ENCODE data around the gene PIAS4. TPM values are rescaled to one million over a fixed set of nuclear protein-coding genes. Genes with fewer than 3 reads are reported as not detected.

PIAS4 gene
- total RNA-seq, 1 experiment from 2014 or later = 45.9 TPM

DNA sequence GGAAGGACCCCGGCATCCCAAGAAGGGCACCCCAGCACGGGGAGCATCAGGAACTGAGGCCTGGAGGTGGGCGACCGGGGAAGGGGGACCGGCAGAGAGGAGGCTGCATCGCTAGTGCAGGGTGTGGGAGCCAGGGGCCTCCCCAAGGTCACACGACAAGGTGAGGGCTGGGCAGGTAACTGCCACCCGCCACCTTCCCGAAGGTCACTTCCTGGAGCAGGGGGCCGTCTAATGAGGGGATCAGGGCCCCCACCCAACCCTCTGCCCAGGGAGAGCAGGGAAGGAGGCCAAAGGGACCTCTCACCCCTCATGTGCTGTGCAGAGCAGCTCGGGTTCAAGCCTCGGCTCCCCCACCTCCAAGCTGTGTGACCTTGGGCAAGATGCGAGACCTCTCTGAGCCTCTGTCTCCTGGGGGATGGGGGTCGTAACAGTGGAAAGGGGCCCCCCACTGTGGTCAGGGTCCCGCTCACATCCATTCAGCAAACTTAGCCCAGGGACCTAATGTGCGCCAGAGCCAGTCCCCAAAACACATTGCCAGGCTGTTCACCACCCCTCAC lies 53.2 kb downstream of the PIAS4 start:
- no peaks in the 10 kb centered on the region for H3K9me3 Mint-ChIP-seq
- TF ChIP-seq, protein P1, sequence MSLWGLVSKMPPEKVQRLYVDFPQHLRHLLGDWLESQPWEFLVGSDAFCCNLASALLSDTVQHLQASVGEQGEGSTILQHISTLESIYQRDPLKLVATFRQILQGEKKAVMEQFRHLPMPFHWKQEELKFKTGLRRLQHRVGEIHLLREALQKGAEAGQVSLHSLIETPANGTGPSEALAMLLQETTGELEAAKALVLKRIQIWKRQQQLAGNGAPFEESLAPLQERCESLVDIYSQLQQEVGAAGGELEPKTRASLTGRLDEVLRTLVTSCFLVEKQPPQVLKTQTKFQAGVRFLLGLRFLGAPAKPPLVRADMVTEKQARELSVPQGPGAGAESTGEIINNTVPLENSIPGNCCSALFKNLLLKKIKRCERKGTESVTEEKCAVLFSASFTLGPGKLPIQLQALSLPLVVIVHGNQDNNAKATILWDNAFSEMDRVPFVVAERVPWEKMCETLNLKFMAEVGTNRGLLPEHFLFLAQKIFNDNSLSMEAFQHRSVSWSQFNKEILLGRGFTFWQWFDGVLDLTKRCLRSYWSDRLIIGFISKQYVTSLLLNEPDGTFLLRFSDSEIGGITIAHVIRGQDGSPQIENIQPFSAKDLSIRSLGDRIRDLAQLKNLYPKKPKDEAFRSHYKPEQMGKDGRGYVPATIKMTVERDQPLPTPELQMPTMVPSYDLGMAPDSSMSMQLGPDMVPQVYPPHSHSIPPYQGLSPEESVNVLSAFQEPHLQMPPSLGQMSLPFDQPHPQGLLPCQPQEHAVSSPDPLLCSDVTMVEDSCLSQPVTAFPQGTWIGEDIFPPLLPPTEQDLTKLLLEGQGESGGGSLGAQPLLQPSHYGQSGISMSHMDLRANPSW (CRISPR knock-in tag; conservative IDR thresholded peaks at IDR 0.05; ENCODE audit: low read depth) = no peak
- no peak for TF ChIP-seq CBFB (CRISPR knock-in tag; IDR thresholded peaks at IDR 0.05; ENCODE audit: low read depth)
- TF ChIP-seq JUN (CRISPR knock-in tag; IDR thresholded peaks at IDR 0.05) = no peak
- TF ChIP-seq, protein P2, sequence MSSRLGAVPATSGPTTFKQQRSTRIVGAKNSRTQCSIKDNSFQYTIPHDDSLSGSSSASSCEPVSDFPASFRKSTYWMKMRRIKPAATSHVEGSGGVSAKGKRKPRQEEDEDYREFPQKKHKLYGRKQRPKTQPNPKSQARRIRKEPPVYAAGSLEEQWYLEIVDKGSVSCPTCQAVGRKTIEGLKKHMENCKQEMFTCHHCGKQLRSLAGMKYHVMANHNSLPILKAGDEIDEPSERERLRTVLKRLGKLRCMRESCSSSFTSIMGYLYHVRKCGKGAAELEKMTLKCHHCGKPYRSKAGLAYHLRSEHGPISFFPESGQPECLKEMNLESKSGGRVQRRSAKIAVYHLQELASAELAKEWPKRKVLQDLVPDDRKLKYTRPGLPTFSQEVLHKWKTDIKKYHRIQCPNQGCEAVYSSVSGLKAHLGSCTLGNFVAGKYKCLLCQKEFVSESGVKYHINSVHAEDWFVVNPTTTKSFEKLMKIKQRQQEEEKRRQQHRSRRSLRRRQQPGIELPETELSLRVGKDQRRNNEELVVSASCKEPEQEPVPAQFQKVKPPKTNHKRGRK (CRISPR knock-in tag; IDR thresholded peaks at IDR 0.05; ENCODE audit: borderline replicate concordance) = no peak
- TF ChIP-seq OVOL2 (CRISPR knock-in tag; IDR thresholded peaks at IDR 0.05; ENCODE audit: borderline replicate concordance) = no peak
- peak; percentile 65; the same call in 1 of the 2 replicates for TF ChIP-seq ESRRA (CRISPR knock-in tag; IDR thresholded peaks at IDR 0.05; ENCODE audit: borderline replicate concordance)
- no peak for TF ChIP-seq ZNF396 (CRISPR knock-in tag; IDR thresholded peaks at IDR 0.05; ENCODE audit: borderline replicate concordance)
- no peak for TF ChIP-seq MXD4 (CRISPR knock-in tag; IDR thresholded peaks at IDR 0.05; ENCODE audit: borderline replicate concordance)
- no peak for TF ChIP-seq KAT7 (CRISPR knock-in tag; IDR thresholded peaks at IDR 0.05; ENCODE audit: borderline replicate concordance)
- TF ChIP-seq, protein P3, sequence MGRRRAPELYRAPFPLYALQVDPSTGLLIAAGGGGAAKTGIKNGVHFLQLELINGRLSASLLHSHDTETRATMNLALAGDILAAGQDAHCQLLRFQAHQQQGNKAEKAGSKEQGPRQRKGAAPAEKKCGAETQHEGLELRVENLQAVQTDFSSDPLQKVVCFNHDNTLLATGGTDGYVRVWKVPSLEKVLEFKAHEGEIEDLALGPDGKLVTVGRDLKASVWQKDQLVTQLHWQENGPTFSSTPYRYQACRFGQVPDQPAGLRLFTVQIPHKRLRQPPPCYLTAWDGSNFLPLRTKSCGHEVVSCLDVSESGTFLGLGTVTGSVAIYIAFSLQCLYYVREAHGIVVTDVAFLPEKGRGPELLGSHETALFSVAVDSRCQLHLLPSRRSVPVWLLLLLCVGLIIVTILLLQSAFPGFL (CRISPR knock-in tag; IDR thresholded peaks at IDR 0.05; ENCODE audit: borderline replicate concordance) = no peak
- TF ChIP-seq SOX15 (CRISPR knock-in tag; IDR thresholded peaks at IDR 0.05) = no peak
- TF ChIP-seq NR3C1 (CRISPR knock-in tag; conservative IDR thresholded peaks at IDR 0.05; ENCODE audit: low read depth) = no peak
- TF ChIP-seq, protein P4, sequence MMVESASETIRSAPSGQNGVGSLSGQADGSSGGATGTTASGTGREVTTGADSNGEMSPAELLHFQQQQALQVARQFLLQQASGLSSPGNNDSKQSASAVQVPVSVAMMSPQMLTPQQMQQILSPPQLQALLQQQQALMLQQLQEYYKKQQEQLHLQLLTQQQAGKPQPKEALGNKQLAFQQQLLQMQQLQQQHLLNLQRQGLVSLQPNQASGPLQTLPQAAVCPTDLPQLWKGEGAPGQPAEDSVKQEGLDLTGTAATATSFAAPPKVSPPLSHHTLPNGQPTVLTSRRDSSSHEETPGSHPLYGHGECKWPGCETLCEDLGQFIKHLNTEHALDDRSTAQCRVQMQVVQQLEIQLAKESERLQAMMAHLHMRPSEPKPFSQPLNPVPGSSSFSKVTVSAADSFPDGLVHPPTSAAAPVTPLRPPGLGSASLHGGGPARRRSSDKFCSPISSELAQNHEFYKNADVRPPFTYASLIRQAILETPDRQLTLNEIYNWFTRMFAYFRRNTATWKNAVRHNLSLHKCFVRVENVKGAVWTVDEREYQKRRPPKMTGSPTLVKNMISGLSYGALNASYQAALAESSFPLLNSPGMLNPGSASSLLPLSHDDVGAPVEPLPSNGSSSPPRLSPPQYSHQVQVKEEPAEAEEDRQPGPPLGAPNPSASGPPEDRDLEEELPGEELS (CRISPR knock-in tag; IDR thresholded peaks at IDR 0.05) = peak; percentile 52; the same call in 1 of the 2 replicates
- TF ChIP-seq JAZF1 (CRISPR knock-in tag; IDR thresholded peaks at IDR 0.05) = no peak
- TF ChIP-seq SP1 (CRISPR knock-in tag; conservative IDR thresholded peaks at IDR 0.05) = no peak
- POLR2A ChIA-PET = no interaction called here
- H3K4me3 Mint-ChIP-seq = 0 out of 2 replicates have a peak overlapping the region, but pooled peaks have one; percentile 12
- peaks cover 24% of the 10 kb centered on the region for H3K4me1 Mint-ChIP-seq
- H3K27ac Mint-ChIP-seq = peak overlapping the region; percentile 84; the same call in 1 of the 2 replicates
- H3K36me3 Mint-ChIP-seq = no peaks in the 10 kb centered on the region; the same call in 1 of the 2 replicates
- CTCF ChIA-PET = interaction anchor here (1.3 to 2.1 kb wide), 2 partner anchors 73 to 79 kb away, joined by 5 to 14 read pairs; no protein-coding TSS in a partner anchor
- no peaks in the 10 kb centered on the region for H3K27me3 Mint-ChIP-seq (ENCODE audit: low read depth)
- ATAC-seq (no peak), DNase-seq (ENCODE audit: low spot score) (no peak)

DNA sequence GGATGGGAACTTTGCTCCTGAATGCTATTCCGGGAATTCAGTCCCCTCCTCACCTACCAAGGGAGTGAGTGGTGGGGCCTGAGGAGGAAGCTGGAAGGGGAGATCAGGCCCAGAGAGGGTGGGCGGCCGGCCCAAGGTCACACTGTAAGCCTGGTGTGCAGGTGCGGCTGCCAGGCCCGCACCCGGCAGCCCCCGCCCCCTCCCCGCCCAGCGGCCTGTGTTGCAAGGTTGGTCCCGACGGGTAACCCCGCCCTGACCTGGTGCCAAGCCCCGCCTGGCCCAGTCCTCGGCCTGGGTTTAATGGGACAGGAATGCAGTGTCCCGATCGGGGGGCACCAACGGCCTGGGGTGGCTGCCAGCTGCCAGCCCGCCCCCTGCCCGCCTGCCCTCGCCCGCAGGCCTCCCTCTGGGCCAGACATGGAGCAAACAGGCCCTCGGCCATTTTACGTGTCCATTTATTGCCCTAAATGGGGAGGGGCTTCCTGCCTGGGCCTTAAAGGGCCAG lies 53.7 kb downstream of the PIAS4 start:
- TF ChIP-seq ZNF423 (CRISPR knock-in tag; IDR thresholded peaks at IDR 0.05) = no peak
- TF ChIP-seq ZNF121 (CRISPR knock-in tag; IDR thresholded peaks at IDR 0.05) = peak; percentile 66
- TF ChIP-seq, protein P5, sequence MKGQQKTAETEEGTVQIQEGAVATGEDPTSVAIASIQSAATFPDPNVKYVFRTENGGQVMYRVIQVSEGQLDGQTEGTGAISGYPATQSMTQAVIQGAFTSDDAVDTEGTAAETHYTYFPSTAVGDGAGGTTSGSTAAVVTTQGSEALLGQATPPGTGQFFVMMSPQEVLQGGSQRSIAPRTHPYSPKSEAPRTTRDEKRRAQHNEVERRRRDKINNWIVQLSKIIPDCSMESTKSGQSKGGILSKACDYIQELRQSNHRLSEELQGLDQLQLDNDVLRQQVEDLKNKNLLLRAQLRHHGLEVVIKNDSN (CRISPR knock-in tag; IDR thresholded peaks at IDR 0.05) = no peak
- TF ChIP-seq, protein P6, sequence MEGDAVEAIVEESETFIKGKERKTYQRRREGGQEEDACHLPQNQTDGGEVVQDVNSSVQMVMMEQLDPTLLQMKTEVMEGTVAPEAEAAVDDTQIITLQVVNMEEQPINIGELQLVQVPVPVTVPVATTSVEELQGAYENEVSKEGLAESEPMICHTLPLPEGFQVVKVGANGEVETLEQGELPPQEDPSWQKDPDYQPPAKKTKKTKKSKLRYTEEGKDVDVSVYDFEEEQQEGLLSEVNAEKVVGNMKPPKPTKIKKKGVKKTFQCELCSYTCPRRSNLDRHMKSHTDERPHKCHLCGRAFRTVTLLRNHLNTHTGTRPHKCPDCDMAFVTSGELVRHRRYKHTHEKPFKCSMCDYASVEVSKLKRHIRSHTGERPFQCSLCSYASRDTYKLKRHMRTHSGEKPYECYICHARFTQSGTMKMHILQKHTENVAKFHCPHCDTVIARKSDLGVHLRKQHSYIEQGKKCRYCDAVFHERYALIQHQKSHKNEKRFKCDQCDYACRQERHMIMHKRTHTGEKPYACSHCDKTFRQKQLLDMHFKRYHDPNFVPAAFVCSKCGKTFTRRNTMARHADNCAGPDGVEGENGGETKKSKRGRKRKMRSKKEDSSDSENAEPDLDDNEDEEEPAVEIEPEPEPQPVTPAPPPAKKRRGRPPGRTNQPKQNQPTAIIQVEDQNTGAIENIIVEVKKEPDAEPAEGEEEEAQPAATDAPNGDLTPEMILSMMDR (IDR thresholded peaks at IDR 0.05) = no peak
- TF ChIP-seq CREM (CRISPR knock-in tag; IDR thresholded peaks at IDR 0.05) = no peak
- no peak overlapping the region for H3K4me3 Mint-ChIP-seq
- H3K9me3 Mint-ChIP-seq = no peaks in the 10 kb centered on the region
- ChIA-PET POLR2A (no interaction called here), CTCF (interaction anchor here (1.3 to 2.1 kb wide), 2 partner anchors 73 to 79 kb away, joined by 5 to 14 read pairs; no protein-coding TSS in a partner anchor)
- H3K4me1 Mint-ChIP-seq = peaks cover 24% of the 10 kb centered on the region
- no peaks in the 10 kb centered on the region for H3K36me3 Mint-ChIP-seq
- no peak overlapping the region for H3K27ac Mint-ChIP-seq
- DNase-seq (ENCODE audit: low spot score) (no peak), ATAC-seq (peak; percentile 8)
- H3K27me3 Mint-ChIP-seq (ENCODE audit: low read depth) = no peaks in the 10 kb centered on the region

Measured in WTC11 (cell line).